Tibial artery (tissue), 4 donors: ENCODE results near the gene ABLIM2.

ENCODE experiments used
- DNase-seq, 2 donors: peaks; one replicate each; pipeline ENCODE4 v3.0.0-alpha.2; 2019
- H3K27ac ChIP-seq, 2 donors: fragments of 200-600 bp; sonication (generic) in 1 of 2; 1 replicate in 1 of 2; 2 replicates in 1 of 2; pipeline ENCODE4 v1.5.1; 2018 to 2019; ENCODE audit warnings: mild to moderate bottlenecking in 1 of 2
- H3K27me3 ChIP-seq, 2 donors: fragments of 200-600 bp; sonication (generic) in 1 of 2; one replicate each; pipeline versions ENCODE4 v1.5.1 to v1.6.0; 2016 to 2019
- H3K36me3 ChIP-seq, 3 donors: fragments of 200-600 bp; sonication (generic) in 2 of 3; one replicate each; pipeline ENCODE4 v1.5.1; 2016 to 2019; ENCODE audit warnings: mild to moderate bottlenecking in 2 of 3
- H3K4me1 ChIP-seq, 4 donors: fragments of 200-600 bp; sonication (generic) in 2 of 4; 1 replicate in 3 of 4; 2 replicates in 1 of 4; pipeline ENCODE4 v1.5.1; 2016 to 2019
- H3K4me3 ChIP-seq, 2 donors: fragments of 200-600 bp; sonication (generic) in 1 of 2; 1 replicate in 1 of 2; 2 replicates in 1 of 2; pipeline ENCODE4 v1.5.1; 2018 to 2019; ENCODE audit warnings: mild to moderate bottlenecking in 2 of 2
- H3K9me3 ChIP-seq, 3 donors: fragments of 200-600 bp; sonication (generic) in 1 of 3; one replicate each; pipeline ENCODE4 v1.5.1; 2016 to 2019
- intact Hi-C: fragments of 100-400 bp; cut with DNase I; formaldehyde crosslinking; loops from one replicate; pipeline ENCODE4 v1.15.0; 2023; ENCODE audit warnings: low total_unique reads
- TF ChIP-seq, protein P1 (sequence below), 2 experiments: fragments of 200-600 bp in 1 of 2; fragments of 450-650 bp in 1 of 2; IDR thresholded peaks; one replicate each; pipeline ENCODE4 v1.5.1; 2017 to 2019; ENCODE audit warnings: antibody characterized with exemption in 2 of 2, mild to moderate bottlenecking in 1 of 2, moderate library complexity in 1 of 2

The ABLIM2 gene

DNA sequence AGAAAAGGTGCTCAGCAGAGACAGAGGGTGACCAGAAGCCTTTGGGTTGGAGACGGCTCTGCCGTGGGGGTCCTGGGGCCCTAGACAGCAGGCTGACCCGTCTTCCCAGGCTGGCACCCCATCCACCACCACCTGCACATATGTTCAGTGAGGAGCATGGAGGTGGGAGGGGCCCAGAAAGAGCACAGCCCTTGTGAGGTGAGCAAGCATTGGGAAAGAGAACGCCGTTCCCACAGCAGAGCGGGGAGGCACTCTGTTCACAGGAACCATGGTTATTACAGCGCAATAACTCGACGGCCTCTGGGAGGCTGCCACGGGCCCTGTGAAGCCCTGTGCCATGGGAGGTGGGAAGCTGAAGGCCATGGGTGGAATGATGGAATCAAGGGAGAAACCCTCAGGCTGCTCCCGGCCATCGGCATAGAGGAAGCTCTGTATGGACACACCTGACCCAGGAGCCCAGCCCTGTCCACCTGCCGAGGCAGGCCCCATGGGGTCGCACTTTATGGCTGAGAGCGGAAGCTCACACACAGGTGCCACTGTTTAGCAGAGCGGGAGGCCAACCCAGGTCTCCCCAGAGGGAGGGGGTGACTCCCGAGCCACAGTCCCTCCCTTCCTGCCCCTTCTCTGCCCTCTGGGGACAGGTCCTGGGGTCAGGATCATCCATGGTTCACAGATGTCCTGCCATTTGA lies 125.4 kb downstream of the ABLIM2 start:
- TF ChIP-seq, protein P1, sequence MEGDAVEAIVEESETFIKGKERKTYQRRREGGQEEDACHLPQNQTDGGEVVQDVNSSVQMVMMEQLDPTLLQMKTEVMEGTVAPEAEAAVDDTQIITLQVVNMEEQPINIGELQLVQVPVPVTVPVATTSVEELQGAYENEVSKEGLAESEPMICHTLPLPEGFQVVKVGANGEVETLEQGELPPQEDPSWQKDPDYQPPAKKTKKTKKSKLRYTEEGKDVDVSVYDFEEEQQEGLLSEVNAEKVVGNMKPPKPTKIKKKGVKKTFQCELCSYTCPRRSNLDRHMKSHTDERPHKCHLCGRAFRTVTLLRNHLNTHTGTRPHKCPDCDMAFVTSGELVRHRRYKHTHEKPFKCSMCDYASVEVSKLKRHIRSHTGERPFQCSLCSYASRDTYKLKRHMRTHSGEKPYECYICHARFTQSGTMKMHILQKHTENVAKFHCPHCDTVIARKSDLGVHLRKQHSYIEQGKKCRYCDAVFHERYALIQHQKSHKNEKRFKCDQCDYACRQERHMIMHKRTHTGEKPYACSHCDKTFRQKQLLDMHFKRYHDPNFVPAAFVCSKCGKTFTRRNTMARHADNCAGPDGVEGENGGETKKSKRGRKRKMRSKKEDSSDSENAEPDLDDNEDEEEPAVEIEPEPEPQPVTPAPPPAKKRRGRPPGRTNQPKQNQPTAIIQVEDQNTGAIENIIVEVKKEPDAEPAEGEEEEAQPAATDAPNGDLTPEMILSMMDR (IDR thresholded peaks at IDR 0.05) = no peak
- no peak overlapping the region for H3K27ac ChIP-seq
- no peaks in the 10 kb centered on the region for H3K27me3 ChIP-seq
- no peak overlapping the region for H3K4me3 ChIP-seq
- no peaks in the 10 kb centered on the region for H3K9me3 ChIP-seq
- intact Hi-C loops = no loop called here
- no peaks in the 10 kb centered on the region for H3K4me1 ChIP-seq
- DNase-seq = no peak
- H3K36me3 ChIP-seq = no peaks in the 10 kb centered on the region

DNA sequence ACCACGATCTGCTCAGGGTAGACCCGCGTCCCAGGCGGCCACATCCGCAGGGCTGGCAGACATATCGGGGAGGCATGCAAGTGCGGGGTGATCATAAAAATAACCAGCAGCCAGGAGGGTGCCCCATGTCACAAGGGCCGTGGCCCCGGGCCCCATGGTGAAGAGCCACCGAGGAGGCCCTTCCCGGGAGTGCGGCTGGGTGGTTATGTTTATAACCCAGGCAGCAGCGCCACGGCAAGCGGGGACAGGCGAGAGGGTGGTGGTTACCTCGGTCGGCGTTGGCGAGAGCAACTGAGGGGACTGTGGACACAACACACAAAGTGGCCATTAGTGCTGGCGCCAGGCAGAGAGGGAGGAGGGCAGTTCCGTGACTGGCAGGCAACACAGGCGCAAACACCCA lies 126.2 kb downstream of the ABLIM2 start:
- Histone ChIP-seq H3K27me3 (no peaks in the 10 kb centered on the region), H3K36me3 (no peaks in the 10 kb centered on the region), H3K4me1 (no peaks in the 10 kb centered on the region), H3K4me3 (no peak overlapping the region), H3K9me3 (no peaks in the 10 kb centered on the region), H3K27ac (no peak overlapping the region)
- TF ChIP-seq, protein P1 (IDR thresholded peaks at IDR 0.05) = no peak
- intact Hi-C loops = no loop called here
- no peak for DNase-seq

DNA sequence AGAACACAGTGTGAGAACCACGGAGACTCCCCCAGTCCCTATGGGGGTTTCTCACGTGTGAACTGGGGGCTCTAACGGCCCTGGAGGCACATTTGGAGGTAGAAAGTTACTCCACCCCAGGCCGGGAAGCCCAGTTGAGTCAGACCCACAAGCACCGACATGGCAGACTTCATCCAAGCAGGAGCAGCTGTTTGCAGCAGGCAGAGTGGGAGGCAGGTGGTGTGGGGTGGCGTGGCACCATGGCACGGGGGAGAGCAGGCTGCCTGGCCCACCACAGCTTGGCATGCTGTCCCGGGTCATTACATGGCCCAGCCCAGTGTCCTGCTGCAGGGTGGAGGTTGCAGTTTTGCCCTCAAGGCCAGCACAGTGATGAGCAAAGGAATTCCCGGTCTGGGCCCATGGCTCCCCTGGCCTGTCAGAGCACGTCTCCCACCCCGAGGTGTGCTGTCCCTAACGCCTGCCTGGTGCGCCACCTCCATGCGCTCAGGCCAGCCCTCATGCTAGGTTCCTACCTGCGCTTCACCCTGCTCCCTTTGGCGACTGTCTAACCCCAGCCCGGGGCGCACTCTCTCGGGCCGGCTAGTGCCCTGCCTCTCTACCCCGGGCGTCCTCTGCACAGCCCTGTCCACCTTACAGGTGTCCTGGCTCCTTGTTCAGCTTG lies 128.4 kb downstream of the ABLIM2 start:
- DNase-seq = no peak
- Histone ChIP-seq H3K4me1 (no peaks in the 10 kb centered on the region), H3K27ac (no peak overlapping the region), H3K36me3 (no peaks in the 10 kb centered on the region), H3K4me3 (no peak overlapping the region), H3K9me3 (no peaks in the 10 kb centered on the region), H3K27me3 (no peaks in the 10 kb centered on the region)
- intact Hi-C loops = no loop called here
- TF ChIP-seq, protein P1 (IDR thresholded peaks at IDR 0.05) = no peak

DNA sequence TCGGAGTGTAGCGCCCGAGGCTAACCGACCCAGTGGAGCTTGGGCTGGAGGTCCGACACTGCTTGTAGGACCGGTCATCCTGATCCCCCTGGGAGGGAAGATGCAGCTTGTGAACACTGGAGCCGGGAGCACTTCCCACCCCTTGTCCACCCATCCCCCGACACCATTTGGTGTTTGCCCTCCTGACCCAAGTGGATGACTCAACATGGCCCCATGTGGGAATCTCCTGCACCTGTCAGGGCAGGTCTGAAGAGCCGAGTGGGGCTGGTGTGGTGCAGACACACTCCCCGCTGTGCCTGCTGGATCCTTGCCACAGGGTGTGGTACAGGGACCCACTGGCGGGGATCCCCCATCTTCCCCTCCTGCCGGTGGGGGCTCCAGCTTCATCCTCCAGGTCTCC lies 128.9 kb downstream of the ABLIM2 start:
- intact Hi-C loops = no loop called here
- Histone ChIP-seq H3K36me3 (no peaks in the 10 kb centered on the region), H3K4me1 (no peaks in the 10 kb centered on the region), H3K9me3 (no peaks in the 10 kb centered on the region), H3K27me3 (no peaks in the 10 kb centered on the region), H3K27ac (no peak overlapping the region), H3K4me3 (no peak overlapping the region)
- TF ChIP-seq, protein P1 (IDR thresholded peaks at IDR 0.05) = no peak
- DNase-seq = no peak

DNA sequence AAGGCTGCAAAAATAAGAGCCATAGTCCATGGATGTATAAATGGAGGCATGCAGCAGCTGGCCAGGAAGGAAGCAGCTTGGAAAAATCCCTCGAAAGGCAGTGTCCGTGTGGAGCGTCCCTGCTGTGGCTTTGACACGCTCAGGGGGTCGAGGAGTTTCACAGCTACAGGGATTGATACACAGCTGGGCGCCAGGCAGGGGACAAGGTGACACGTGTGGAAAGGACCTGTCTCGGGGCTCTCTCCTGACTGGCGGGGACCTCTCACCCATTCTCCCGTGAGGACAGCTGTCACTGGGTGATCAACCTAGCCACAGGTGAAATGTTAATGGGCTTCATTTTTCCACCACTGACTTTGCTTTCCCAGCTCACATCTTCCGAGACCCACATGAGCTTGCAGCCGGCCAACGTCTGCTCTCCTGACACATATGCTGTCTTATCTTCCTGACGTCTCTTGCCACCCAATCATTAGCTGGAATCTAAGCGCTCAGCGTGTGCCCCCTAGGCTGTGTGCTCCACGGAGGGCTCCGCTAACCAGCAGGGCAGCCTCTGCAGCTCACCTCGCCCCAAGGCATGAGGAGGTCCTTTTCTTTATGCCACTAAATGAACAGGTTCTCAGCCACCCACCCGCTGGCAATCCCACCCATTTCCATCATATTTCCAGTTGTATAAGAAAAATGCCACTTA lies 129.6 kb downstream of the ABLIM2 start:
- Histone ChIP-seq H3K27ac (no peak overlapping the region), H3K9me3 (no peaks in the 10 kb centered on the region), H3K4me3 (no peak overlapping the region), H3K36me3 (no peaks in the 10 kb centered on the region), H3K27me3 (no peaks in the 10 kb centered on the region), H3K4me1 (no peaks in the 10 kb centered on the region)
- intact Hi-C loops = no loop called here
- TF ChIP-seq, protein P1 (IDR thresholded peaks at IDR 0.05) = no peak
- no peak for DNase-seq
